ENCODE results near the gene MRC2.

MRC2 gene

GRCh38 chr17:62703261-62703775, 75.8 kb downstream of the MRC2 start:
- no peaks in the 10 kb centered on the region for H3K9me3 Mint-ChIP-seq (ENCODE audit: low read depth)
- H3K36me3 Mint-ChIP-seq = no peaks in the 10 kb centered on the region
- peak overlapping the region; percentile 27 for H3K4me3 Mint-ChIP-seq
- peaks cover 7% of the 10 kb centered on the region for H3K4me1 Mint-ChIP-seq (ENCODE audit: low read depth)
- no peak overlapping the region for H3K27ac Mint-ChIP-seq
- peaks cover 5% of the 10 kb centered on the region for H3K27me3 Mint-ChIP-seq

- Mint-ChIP-seq H3K4me1 (ENCODE audit: low read depth) (peaks cover 7% of the 10 kb centered on the region), H3K27ac (no peak overlapping the region), H3K27me3 (peaks cover 5% of the 10 kb centered on the region), H3K4me3 (peak overlapping the region; percentile 27), H3K36me3 (no peaks in the 10 kb centered on the region), H3K9me3 (ENCODE audit: low read depth) (no peaks in the 10 kb centered on the region)
Observed at GRCh38 chr17:62703776-62704380, 76.4 kb downstream of the MRC2 start.

- H3K9me3 Mint-ChIP-seq (ENCODE audit: low read depth) = no peaks in the 10 kb centered on the region
- no peak overlapping the region for H3K27ac Mint-ChIP-seq
- H3K36me3 Mint-ChIP-seq = no peaks in the 10 kb centered on the region
- peak overlapping the region; percentile 81 for H3K4me3 Mint-ChIP-seq
- H3K4me1 Mint-ChIP-seq (ENCODE audit: low read depth) = peaks cover 7% of the 10 kb centered on the region
- H3K27me3 Mint-ChIP-seq = peaks cover 5% of the 10 kb centered on the region
Observed at GRCh38 chr17:62704381-62704971, 77.0 kb downstream of the MRC2 start.

GRCh38 chr17:62705156-62705777, 77.8 kb downstream of the MRC2 start:
- Mint-ChIP-seq H3K4me3 (peak overlapping the region; percentile 81), H3K9me3 (ENCODE audit: low read depth) (no peaks in the 10 kb centered on the region), H3K36me3 (peaks cover 2% of the 10 kb centered on the region), H3K27me3 (peaks cover 5% of the 10 kb centered on the region), H3K4me1 (ENCODE audit: low read depth) (peaks cover 7% of the 10 kb centered on the region), H3K27ac (no peak overlapping the region)

- H3K27ac Mint-ChIP-seq = no peak overlapping the region
- peaks cover 7% of the 10 kb centered on the region for H3K4me1 Mint-ChIP-seq (ENCODE audit: low read depth)
- H3K27me3 Mint-ChIP-seq = peaks cover 5% of the 10 kb centered on the region
- H3K4me3 Mint-ChIP-seq = no peak overlapping the region
- H3K36me3 Mint-ChIP-seq = peaks cover 2% of the 10 kb centered on the region
- no peaks in the 10 kb centered on the region for H3K9me3 Mint-ChIP-seq (ENCODE audit: low read depth)
Observed at GRCh38 chr17:62705778-62706597, 78.5 kb downstream of the MRC2 start.

GRCh38 chr17:62706598-62707424, 79.3 kb downstream of the MRC2 start:
- Mint-ChIP-seq H3K27ac (no peak overlapping the region), H3K27me3 (peaks cover 5% of the 10 kb centered on the region), H3K4me3 (no peak overlapping the region), H3K9me3 (ENCODE audit: low read depth) (no peaks in the 10 kb centered on the region), H3K4me1 (ENCODE audit: low read depth) (peaks cover 7% of the 10 kb centered on the region), H3K36me3 (peaks cover 2% of the 10 kb centered on the region)

- H3K4me1 Mint-ChIP-seq (ENCODE audit: low read depth) = peaks cover 7% of the 10 kb centered on the region
- peaks cover 2% of the 10 kb centered on the region for H3K36me3 Mint-ChIP-seq
- no peak overlapping the region for H3K27ac Mint-ChIP-seq
- H3K4me3 Mint-ChIP-seq = no peak overlapping the region
- H3K27me3 Mint-ChIP-seq = peaks cover 5% of the 10 kb centered on the region
- no peaks in the 10 kb centered on the region for H3K9me3 Mint-ChIP-seq (ENCODE audit: low read depth)
Observed at GRCh38 chr17:62707425-62707739, 79.9 kb downstream of the MRC2 start.

- Mint-ChIP-seq H3K27ac (no peak overlapping the region), H3K27me3 (peaks cover 5% of the 10 kb centered on the region), H3K9me3 (ENCODE audit: low read depth) (no peaks in the 10 kb centered on the region)
Observed at GRCh38 chr17:62708587-62708986, 81.1 kb downstream of the MRC2 start.

GRCh38 chr17:62712171-62712581, 84.7 kb downstream of the MRC2 start:
- no peaks in the 10 kb centered on the region for H3K9me3 Mint-ChIP-seq (ENCODE audit: low read depth)
- H3K36me3 Mint-ChIP-seq = peaks cover 2% of the 10 kb centered on the region
- no peak overlapping the region for H3K27ac Mint-ChIP-seq
- no peaks in the 10 kb centered on the region for H3K4me1 Mint-ChIP-seq (ENCODE audit: low read depth)
- H3K4me3 Mint-ChIP-seq = no peak overlapping the region
- H3K27me3 Mint-ChIP-seq = no peaks in the 10 kb centered on the region

More at GRCh38 chr17:62708587-62708986, 81.1 kb downstream of the MRC2 start:
- H3K4me1 Mint-ChIP-seq (ENCODE audit: low read depth) = peaks cover 7% of the 10 kb centered on the region
- H3K4me3 Mint-ChIP-seq = no peak overlapping the region
- H3K36me3 Mint-ChIP-seq = peaks cover 2% of the 10 kb centered on the region

GRCh38 chr17:62713086-62713881, 85.8 kb downstream of the MRC2 start:
- no peaks in the 10 kb centered on the region for H3K27me3 Mint-ChIP-seq
- no peak overlapping the region for H3K4me3 Mint-ChIP-seq
- no peaks in the 10 kb centered on the region for H3K9me3 Mint-ChIP-seq (ENCODE audit: low read depth)
- H3K4me1 Mint-ChIP-seq (ENCODE audit: low read depth) = peaks cover 2% of the 10 kb centered on the region
- H3K27ac Mint-ChIP-seq = no peak overlapping the region
- peaks cover 2% of the 10 kb centered on the region for H3K36me3 Mint-ChIP-seq

GRCh38 chr17:62714016-62714777, 86.7 kb downstream of the MRC2 start:
- Mint-ChIP-seq H3K4me3 (no peak overlapping the region), H3K27ac (no peak overlapping the region), H3K4me1 (ENCODE audit: low read depth) (peaks cover 8% of the 10 kb centered on the region), H3K9me3 (ENCODE audit: low read depth) (no peaks in the 10 kb centered on the region), H3K36me3 (peaks cover 2% of the 10 kb centered on the region), H3K27me3 (no peaks in the 10 kb centered on the region)

- Mint-ChIP-seq H3K4me1 (ENCODE audit: low read depth) (peaks cover 8% of the 10 kb centered on the region), H3K9me3 (ENCODE audit: low read depth) (no peaks in the 10 kb centered on the region), H3K36me3 (peaks cover 2% of the 10 kb centered on the region), H3K27me3 (no peaks in the 10 kb centered on the region), H3K4me3 (no peak overlapping the region), H3K27ac (no peak overlapping the region)
Observed at GRCh38 chr17:62715882-62716390, 88.5 kb downstream of the MRC2 start.

All from activated naive CD8-positive, alpha-beta T cell (primary cell).